OCI-LY7 (cell line): ENCODE data around the gene MINDY3. TPM values are rescaled to one million over a fixed set of nuclear protein-coding genes. Genes with fewer than 3 reads are reported as not detected.
A peak's percentile ranks its signal among the peaks of the same experiment; 100 is the strongest.

Experiments
- BruUV-seq: library from RNA; stranded (reverse); fragments of 400-500 nt; replicated peaks from 2 replicates; lab custom pipeline; 2021; lab: Mats Ljungman, UMichigan
- CTCF ChIA-PET: fragments of 300-600 bp; sonication (Branson Sonifier 250); formaldehyde crosslinking; loops from one replicate; lab custom pipeline; 2022; ENCODE audit warnings: antibody characterized with exemption; ENCODE audit not compliant: unreplicated experiment; lab: Charles Lee
- POLR2A ChIA-PET: fragments of 300-600 bp; sonication (Branson Sonifier 250); formaldehyde crosslinking; loops from one replicate; lab custom pipeline; 2022; ENCODE audit warnings: antibody characterized with exemption; lab: Charles Lee
- DNase-seq: peaks from one replicate; pipeline ENCODE4 v3.0.0-alpha.2; 2015; ENCODE audit warnings: low spot score
- H2AFZ ChIP-seq: fragments of 200-600 bp; sonication (generic), shearing (Covaris generic); 2 replicates; pipeline ENCODE4 v1.6.1; 2014; ENCODE audit warnings: mild to moderate bottlenecking, antibody characterized with exemption, low read length, moderate library complexity
- H3K27ac ChIP-seq: fragments of 200-600 bp; sonication (generic); 2 replicates; pipeline ENCODE4 v1.5.1; 2014; ENCODE audit warnings: mixed run types, low read depth, mild to moderate bottlenecking, moderate library complexity, low read length, inconsistent platforms; ENCODE audit not compliant: poor library complexity, severe bottlenecking
- H3K36me3 ChIP-seq: fragments of 200-600 bp; sonication (generic); 2 replicates; pipeline ENCODE4 v1.6.1; 2014; ENCODE audit warnings: mild to moderate bottlenecking, antibody characterized with exemption, low read length, moderate library complexity, mixed read lengths; ENCODE audit not compliant: insufficient read depth
- H3K4me1 ChIP-seq: fragments of 200-600 bp; sonication (generic); 2 replicates; pipeline ENCODE4 v1.5.1; 2014; ENCODE audit warnings: mild to moderate bottlenecking, low read length; ENCODE audit not compliant: insufficient read depth, poor library complexity, severe bottlenecking
- H3K4me2 ChIP-seq: fragments of 200-600 bp; sonication (generic); 2 replicates; pipeline ENCODE4 v1.6.1; 2014; ENCODE audit warnings: mild to moderate bottlenecking, low read length
- H3K4me3 ChIP-seq: fragments of 200-600 bp; sonication (generic); 2 replicates; pipeline ENCODE4 v1.5.1; 2014; ENCODE audit warnings: mild to moderate bottlenecking, low read depth, low read length; ENCODE audit not compliant: poor library complexity, severe bottlenecking
- H3K79me2 ChIP-seq: fragments of 200-600 bp; sonication (generic); 2 replicates; pipeline ENCODE4 v1.6.1; 2016; ENCODE audit warnings: low read depth, mild to moderate bottlenecking, low read length, moderate library complexity, mixed read lengths; ENCODE audit not compliant: insufficient read depth
- H3K9me2 ChIP-seq: fragments of 200-600 bp; sonication (generic); 2 replicates; pipeline ENCODE4 v1.6.1; 2016; ENCODE audit warnings: mild to moderate bottlenecking, low read length, mixed read lengths; ENCODE audit not compliant: insufficient read depth
- H3K9me3 ChIP-seq: fragments of 200-600 bp; sonication (generic); 2 replicates; pipeline ENCODE4 v1.6.1; 2014; ENCODE audit warnings: mild to moderate bottlenecking, mixed run types, low read length, mixed read lengths
- H4K20me1 ChIP-seq: fragments of 200-600 bp; sonication (generic); 2 replicates; pipeline ENCODE4 v1.6.1; 2014; ENCODE audit warnings: mild to moderate bottlenecking, antibody characterized with exemption, low read length, moderate library complexity, mixed read lengths; ENCODE audit not compliant: insufficient read depth
- CTCF ChIP-seq: fragments of 200-600 bp; sonication (generic); conservative IDR thresholded peaks from 2 replicates; pipeline ENCODE4 v1.5.1; 2014; ENCODE audit warnings: mild to moderate bottlenecking, antibody characterized with exemption, low read length, moderate library complexity, mixed read lengths
- EZH2phosphoT487 ChIP-seq: fragments of 200-600 bp; sonication (generic); IDR thresholded peaks from 2 replicates; pipeline ENCODE4 v1.6.1; 2018; ENCODE audit warnings: low read depth, borderline replicate concordance, mild to moderate bottlenecking, mixed run types, antibody characterized with exemption, low read length, moderate library complexity, mixed read lengths
- intact Hi-C: fragments of 100-400 bp; cut with micrococcal nuclease; formaldehyde crosslinking; loops from one replicate; pipeline ENCODE4 v1.10.0; 2022; ENCODE audit not compliant: unreplicated experiment
- total RNA-seq, 2 experiments: library from RNA; depleted of rRNA in 1 of 2; stranded (reverse); fragments of >200 nt in 1 of 2; shearing (Covaris generic) in 1 of 2; gene quantifications; 2 replicates each; pipeline ENCODE4 v1.2.3, GENCODE V29; 2014 to 2022

The MINDY3 gene
- total RNA-seq, 2 experiments from 2014 or later: 15.7 to 23.3 TPM

GRCh38 chr10:15829495-15829894 is 30.8 kb downstream of the MINDY3 start:
- Histone ChIP-seq H3K79me2 (no peaks in the 10 kb centered on the region), H2AFZ (no peak overlapping the region), H3K27ac (no peak overlapping the region), H3K4me2 (no peak overlapping the region), H3K36me3 (peaks cover 27% of the 10 kb centered on the region; the same call in 1 of the 2 replicates), H3K9me3 (no peaks in the 10 kb centered on the region), H4K20me1 (no peaks in the 10 kb centered on the region), H3K9me2 (no peaks in the 10 kb centered on the region), H3K4me3 (no peak overlapping the region), H3K4me1 (no peaks in the 10 kb centered on the region)
- ChIA-PET CTCF (no interaction called here), POLR2A (no interaction called here)
- intact Hi-C loops: no loop called here
- no TSS peak for BruUV-seq
- no peak for DNase-seq
- TF ChIP-seq EZH2phosphoT487: no peak
- no peak for TF ChIP-seq CTCF

DNA sequence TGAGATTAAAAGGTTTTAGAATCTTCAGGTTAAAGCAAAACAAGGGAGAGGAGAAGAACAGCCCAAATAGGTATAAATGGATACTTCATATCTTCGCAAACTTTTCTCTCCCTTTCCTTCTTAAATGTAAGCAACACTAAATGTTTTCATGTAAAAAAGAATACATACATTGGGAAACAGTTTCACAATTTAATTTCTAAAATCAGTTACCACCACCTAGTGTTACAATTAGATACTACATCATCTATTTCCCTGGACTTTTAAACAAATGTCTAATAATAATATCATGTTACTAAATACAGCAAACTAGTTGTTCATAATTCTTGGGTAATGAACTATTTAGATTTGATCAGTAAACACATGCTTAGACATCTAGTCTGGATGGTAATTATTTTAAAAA is 35.8 kb downstream of the MINDY3 start:
- TF ChIP-seq CTCF: peak; percentile 78
- no peak for TF ChIP-seq EZH2phosphoT487
- H2AFZ ChIP-seq: no peak overlapping the region
- BruUV-seq: no TSS peak
- H3K4me2 ChIP-seq: no peak overlapping the region
- DNase-seq: peak; percentile 13
- H3K27ac ChIP-seq: no peak overlapping the region
- intact Hi-C loops: loop anchor here (2.0 to 5.0 kb wide), 4 partner anchors 37 to 392 kb away; no protein-coding TSS in a partner anchor
- no peaks in the 10 kb centered on the region for H3K9me2 ChIP-seq
- ChIA-PET POLR2A (no interaction called here), CTCF (no interaction called here)
- H3K9me3 ChIP-seq: no peaks in the 10 kb centered on the region
- H3K79me2 ChIP-seq: no peaks in the 10 kb centered on the region
- no peaks in the 10 kb centered on the region for H4K20me1 ChIP-seq
- H3K36me3 ChIP-seq: peaks cover 7% of the 10 kb centered on the region
- H3K4me1 ChIP-seq: no peaks in the 10 kb centered on the region
- no peak overlapping the region for H3K4me3 ChIP-seq

GRCh38 chr10:15822131-15822530 is 38.2 kb downstream of the MINDY3 start:
- Histone ChIP-seq H3K9me3 (no peaks in the 10 kb centered on the region), H3K4me1 (no peaks in the 10 kb centered on the region), H3K36me3 (peaks cover 13% of the 10 kb centered on the region), H3K4me3 (no peak overlapping the region), H3K9me2 (no peaks in the 10 kb centered on the region), H3K4me2 (no peak overlapping the region), H4K20me1 (no peaks in the 10 kb centered on the region), H3K79me2 (no peaks in the 10 kb centered on the region), H2AFZ (no peak overlapping the region), H3K27ac (no peak overlapping the region)
- ChIA-PET POLR2A (no interaction called here), CTCF (no interaction called here)
- BruUV-seq: no TSS peak
- no peak for DNase-seq
- TF ChIP-seq EZH2phosphoT487 (no peak), CTCF (no peak)
- intact Hi-C loops: loop anchor here (5.0 kb wide), 2 partner anchors 35 to 390 kb away; no protein-coding TSS in a partner anchor
